GM19324 (cell line): ENCODE results near the gene PRDM11.

Source experiments
- ATAC-seq: cut with Tn5 transposase; IDR thresholded peaks from one replicate; pipeline ENCODE4 v1.9.1; 2021; ENCODE audit warnings: mild to moderate bottlenecking, moderate library complexity; ENCODE audit not compliant: unreplicated experiment, low FRiP score

The PRDM11 gene

GRCh38 chr11:45173064-45173463 is 26.6 kb downstream of the PRDM11 start:
- no peak for ATAC-seq

GRCh38 chr11:45174168-45174835 is 27.9 kb downstream of the PRDM11 start:
- no peak for ATAC-seq

GRCh38 chr11:45174963-45175362 is 28.5 kb downstream of the PRDM11 start:
- ATAC-seq = no peak

GRCh38 chr11:45176996-45177395 is 30.6 kb downstream of the PRDM11 start:
- ATAC-seq = no peak

GRCh38 chr11:45178223-45178622 is 31.8 kb downstream of the PRDM11 start:
- no peak for ATAC-seq

- ATAC-seq = no peak
Measured at GRCh38 chr11:45178890-45179671, 32.6 kb downstream of the PRDM11 start.

- ATAC-seq = no peak
Measured at GRCh38 chr11:45179686-45180178, 33.3 kb downstream of the PRDM11 start.

GRCh38 chr11:45180179-45180847 is 33.9 kb downstream of the PRDM11 start:
- no peak for ATAC-seq

- ATAC-seq = no peak
Measured at GRCh38 chr11:45180848-45181192, 34.4 kb downstream of the PRDM11 start.

- no peak for ATAC-seq
Measured at GRCh38 chr11:45181193-45181888, 34.9 kb downstream of the PRDM11 start.

GRCh38 chr11:45181889-45182550 is 35.6 kb downstream of the PRDM11 start:
- no peak for ATAC-seq

- no peak for ATAC-seq
Measured at GRCh38 chr11:45182902-45183301, 36.5 kb downstream of the PRDM11 start.

GRCh38 chr11:45184640-45185039 is 38.2 kb downstream of the PRDM11 start:
- ATAC-seq = no peak

GRCh38 chr11:45185228-45185729 is 38.8 kb downstream of the PRDM11 start:
- ATAC-seq = no peak

GRCh38 chr11:45187375-45187774 is 40.9 kb downstream of the PRDM11 start:
- ATAC-seq = no peak

- ATAC-seq = no peak
Measured at GRCh38 chr11:45188127-45188526, 41.7 kb downstream of the PRDM11 start.

GRCh38 chr11:45189230-45189629 is 42.8 kb downstream of the PRDM11 start:
- no peak for ATAC-seq

GRCh38 chr11:45193695-45194094 is 47.3 kb downstream of the PRDM11 start:
- no peak for ATAC-seq

GRCh38 chr11:45204761-45205160 is 58.3 kb downstream of the PRDM11 start:
- no peak for ATAC-seq

- no peak for ATAC-seq
Measured at GRCh38 chr11:45205978-45206377, 59.5 kb downstream of the PRDM11 start.
